Measurements from ENCODE around the gene COA1. TPM values are rescaled to one million over a fixed set of nuclear protein-coding genes. Genes with fewer than 3 reads are reported as not detected.
A peak's percentile ranks its signal among the peaks of the same experiment; 100 is the strongest.

Gene COA1
- total and polyA plus RNA-seq, 8 donors: 41.5 to 89.2 (median 75.6) TPM

GRCh38 chr7:43729924-43730248 is 563 bp upstream of the COA1 start:
- Histone ChIP-seq H3K9me3 (no peaks in the 10 kb centered on the region), H3K27me3 (no peaks in the 10 kb centered on the region), H3K36me3 (no peaks in the 10 kb centered on the region), H3K27ac (peak overlapping the region; percentile 76 to 85), H3K4me3 (peak overlapping the region; percentile 49 to 70), H3K4me1 (peaks cover 7 to 28% of the 10 kb centered on the region in 2 donors)
- TF ChIP-seq CTCF (IDR thresholded peaks at IDR 0.05): no peak
- DNase-seq (no peak), ATAC-seq (peak; percentile 16)
- intact Hi-C loops (cut with DNase I): loop anchor here in 1 of 2 donors (10.0 kb wide), 1 partner anchor 105 kb away; no protein-coding TSS in a partner anchor

GRCh38 chr7:43727494-43727893 is 1.8 kb downstream of the COA1 start:
- intact Hi-C loops (cut with DNase I): loop anchor here in 1 of 2 donors (10.0 kb wide), 1 partner anchor 107 kb away; no protein-coding TSS in a partner anchor
- no peak for DNase-seq
- Histone ChIP-seq H3K27me3 (no peaks in the 10 kb centered on the region), H3K4me3 (no peak overlapping the region), H3K9me3 (no peaks in the 10 kb centered on the region), H3K4me1 (peaks cover 7 to 28% of the 10 kb centered on the region in 2 donors), H3K27ac (no peak overlapping the region), H3K36me3 (no peaks in the 10 kb centered on the region)
- ATAC-seq: no peak
- no peak for TF ChIP-seq CTCF (IDR thresholded peaks at IDR 0.05)

- no peaks in the 10 kb centered on the region for H3K9me3 ChIP-seq
- no peaks in the 10 kb centered on the region for H3K36me3 ChIP-seq
- H3K27ac ChIP-seq: no peak overlapping the region
- intact Hi-C loops (cut with DNase I): loop anchor here in 1 of 2 donors (10.0 kb wide), 1 partner anchor 108 kb away; no protein-coding TSS in a partner anchor
- H3K4me3 ChIP-seq: no peak overlapping the region
- TF ChIP-seq CTCF (IDR thresholded peaks at IDR 0.05): no peak
- DNase-seq (no peak), ATAC-seq (no peak)
- H3K4me1 ChIP-seq: peaks cover 7 to 28% of the 10 kb centered on the region in 2 donors
- no peaks in the 10 kb centered on the region for H3K27me3 ChIP-seq
These were observed 2.3 kb downstream of the COA1 start for GRCh38 chr7:43727003-43727402.

GRCh38 chr7:43726466-43726865 is 2.9 kb downstream of the COA1 start:
- H3K36me3 ChIP-seq: no peaks in the 10 kb centered on the region
- intact Hi-C loops (cut with DNase I): loop anchor here in 1 of 2 donors (10.0 kb wide), 1 partner anchor 108 kb away; no protein-coding TSS in a partner anchor
- ATAC-seq (no peak), DNase-seq (no peak)
- H3K27ac ChIP-seq: no peak overlapping the region
- TF ChIP-seq CTCF (IDR thresholded peaks at IDR 0.05): no peak
- no peaks in the 10 kb centered on the region for H3K27me3 ChIP-seq
- no peaks in the 10 kb centered on the region for H3K9me3 ChIP-seq
- no peak overlapping the region for H3K4me3 ChIP-seq
- peaks cover 7 to 28% of the 10 kb centered on the region in 2 donors for H3K4me1 ChIP-seq

GRCh38 chr7:43725251-43725650 is 4.1 kb downstream of the COA1 start:
- peak in 2 of 4 donors; percentile 20 to 60 for DNase-seq

More at GRCh38 chr7:43725251-43725650, 4.1 kb downstream of the COA1 start:
- no peak for ATAC-seq
- Histone ChIP-seq H3K4me3 (no peak overlapping the region), H3K27me3 (no peaks in the 10 kb centered on the region), H3K9me3 (no peaks in the 10 kb centered on the region), H3K36me3 (no peaks in the 10 kb centered on the region), H3K27ac (no peak overlapping the region), H3K4me1 (peaks cover 7 to 30% of the 10 kb centered on the region in 2 donors)
- intact Hi-C loops (cut with DNase I): loop anchor here in 1 of 2 donors (10.0 kb wide), 1 partner anchor 110 kb away; no protein-coding TSS in a partner anchor
- TF ChIP-seq CTCF (IDR thresholded peaks at IDR 0.05): no peak
